ENCODE measurements around the gene PLEKHM2.

PLEKHM2 gene

GRCh38 chr1:15663925-15664324 is 20.2 kb upstream of the PLEKHM2 start:
- TF ChIP-seq CTCF (IDR thresholded peaks at IDR 0.05; ENCODE audit: low read depth, low read length) = no peak
- H3K4me3 ChIP-seq (ENCODE audit: low read depth, low read length) = no peak overlapping the region

- TF ChIP-seq CTCF (IDR thresholded peaks at IDR 0.05; ENCODE audit: low read depth, low read length) = no peak
- H3K4me3 ChIP-seq (ENCODE audit: low read depth, low read length) = no peak overlapping the region
Measured at GRCh38 chr1:15667362-15667761, 16.8 kb upstream of the PLEKHM2 start.

DNA sequence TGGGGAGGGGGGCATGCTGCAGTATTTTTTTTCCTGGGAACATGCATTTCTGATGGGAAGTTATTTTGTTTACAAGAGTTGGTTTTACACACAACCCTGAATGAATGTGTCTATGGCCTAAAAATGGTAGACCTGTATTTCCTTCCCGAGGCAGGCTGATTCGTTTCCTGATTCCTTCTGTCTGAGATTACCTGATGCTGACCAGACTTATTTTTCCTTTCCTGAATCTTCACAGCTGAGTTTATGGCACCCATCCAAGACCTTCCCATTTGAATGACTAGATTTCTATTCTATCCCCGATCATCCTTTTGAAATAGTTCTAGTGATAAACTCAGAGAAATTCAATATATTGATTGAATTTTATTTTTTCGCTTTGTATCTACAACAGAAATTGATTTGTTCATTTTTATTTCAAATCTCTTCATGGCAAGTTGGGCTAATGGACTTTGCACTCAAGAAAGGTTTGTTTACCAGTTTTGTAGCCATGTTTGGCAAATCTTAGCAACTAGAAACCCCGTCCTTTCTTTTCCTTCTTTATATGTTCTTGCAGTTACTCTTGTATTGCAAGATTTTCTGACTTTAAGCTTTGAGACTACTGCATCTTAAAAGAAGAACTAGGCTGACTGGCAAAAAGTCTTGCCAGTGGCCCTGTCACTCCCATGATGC is 15.9 kb upstream of the PLEKHM2 start:
- no peak for TF ChIP-seq CTCF (IDR thresholded peaks at IDR 0.05; ENCODE audit: low read depth, low read length)

GRCh38 chr1:15669074-15669473 is 15.0 kb upstream of the PLEKHM2 start:
- TF ChIP-seq CTCF (IDR thresholded peaks at IDR 0.05; ENCODE audit: low read depth, low read length) = no peak
- no peak overlapping the region for H3K4me3 ChIP-seq (ENCODE audit: low read depth, low read length)

More for the DNA sequence above, 15.9 kb upstream of the PLEKHM2 start:
- H3K4me3 ChIP-seq (ENCODE audit: low read depth, low read length) = no peak overlapping the region

GRCh38 chr1:15669864-15670263 is 14.3 kb upstream of the PLEKHM2 start:
- TF ChIP-seq CTCF (IDR thresholded peaks at IDR 0.05; ENCODE audit: low read depth, low read length) = no peak
- H3K4me3 ChIP-seq (ENCODE audit: low read depth, low read length) = no peak overlapping the region

DNA sequence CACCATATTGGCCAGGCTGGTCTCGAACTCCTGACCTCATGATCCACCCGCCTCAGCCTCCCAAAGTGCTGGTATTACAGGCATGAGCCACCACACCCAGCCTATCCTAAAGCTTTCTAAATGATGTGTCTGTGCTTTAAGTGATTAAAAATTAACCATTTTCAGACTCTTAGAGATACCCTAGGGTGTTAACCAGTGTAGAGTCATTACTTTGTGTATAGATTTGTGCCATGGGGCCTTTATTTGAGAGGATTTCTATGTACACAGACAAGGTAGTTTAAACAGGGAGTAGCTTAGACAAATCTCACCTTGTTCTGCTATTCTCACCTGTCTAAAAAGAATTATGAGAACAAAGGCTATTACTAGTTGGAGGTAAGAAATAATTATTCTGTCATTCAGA is 12.7 kb upstream of the PLEKHM2 start:
- no peak for TF ChIP-seq CTCF (IDR thresholded peaks at IDR 0.05; ENCODE audit: low read depth, low read length)
- H3K4me3 ChIP-seq (ENCODE audit: low read depth, low read length) = no peak overlapping the region

GRCh38 chr1:15674386-15675159 is 9.5 kb upstream of the PLEKHM2 start:
- no peak for TF ChIP-seq CTCF (IDR thresholded peaks at IDR 0.05; ENCODE audit: low read depth, low read length)
- H3K4me3 ChIP-seq (ENCODE audit: low read depth, low read length) = no peak overlapping the region
